DMS 273 (cell line): Measurements from ENCODE around the gene GSTM2.

ENCODE experiments used
- DNase-seq: peaks from one replicate; lab custom pipeline; 2025; ENCODE audit not compliant: unreplicated experiment; lab: John Stamatoyannopoulos, UW

GSTM2 gene

GRCh38 chr1:109712321-109712864, 44.5 kb downstream of the GSTM2 start:
- no peak for DNase-seq

GRCh38 chr1:109713636-109714035, 45.8 kb downstream of the GSTM2 start:
- DNase-seq: no peak

- DNase-seq: no peak
These were observed 47.0 kb downstream of the GSTM2 start for GRCh38 chr1:109714661-109715372.

- no peak for DNase-seq
These were observed 48.3 kb downstream of the GSTM2 start for GRCh38 chr1:109716121-109716520.

GRCh38 chr1:109716570-109717090, 48.8 kb downstream of the GSTM2 start:
- no peak for DNase-seq

- DNase-seq: no peak
These were observed 49.9 kb downstream of the GSTM2 start for GRCh38 chr1:109717729-109718128.

GRCh38 chr1:109718495-109718894, 50.6 kb downstream of the GSTM2 start:
- DNase-seq: no peak

GRCh38 chr1:109719337-109719837, 51.5 kb downstream of the GSTM2 start:
- no peak for DNase-seq

- DNase-seq: no peak
These were observed 53.2 kb downstream of the GSTM2 start for GRCh38 chr1:109721042-109721441.

GRCh38 chr1:109721971-109722370, 54.1 kb downstream of the GSTM2 start:
- DNase-seq: no peak

- no peak for DNase-seq
These were observed 55.2 kb downstream of the GSTM2 start for GRCh38 chr1:109722908-109723691.
